Keratinocyte (primary cell): Measurements from ENCODE around the gene TESK1. TPM values are rescaled to one million over a fixed set of nuclear protein-coding genes. Genes with fewer than 3 reads are reported as not detected.
A peak's percentile ranks its signal among the peaks of the same experiment; 100 is the strongest.

Source experiments
- DNase-seq: peaks from one replicate; pipeline ENCODE4 v3.0.0-alpha.2; 2011; ENCODE audit warnings: low read depth, missing footprints, low spot score
- FAIRE-seq: peaks from 2 replicates; lab custom pipeline; 2011; peaks lifted over from hg19 to GRCh38; lab: Jason Lieb, UNC
- H2AFZ ChIP-seq: 2 replicates; pipeline ENCODE4 v1.6.0; 2012; ENCODE audit warnings: low read length, control low read depth, inconsistent platforms; ENCODE audit not compliant: control insufficient read depth
- H3K27ac ChIP-seq: 2 replicates; pipeline ENCODE4 v1.5.1; 2011; ENCODE audit warnings: low read length; ENCODE audit not compliant: control insufficient read depth, insufficient read depth
- H3K27me3 ChIP-seq: 3 replicates; pipeline ENCODE4 v1.6.0; 2011; ENCODE audit warnings: low read length; ENCODE audit not compliant: control insufficient read depth, insufficient read depth; ENCODE audit errors: extremely low read depth
- H3K36me3 ChIP-seq, 2 experiments: 2 replicates in 1 of 2; 3 replicates in 1 of 2; pipeline ENCODE4 v1.5.1; 2011; ENCODE audit warnings: low read length in 2 of 2, mild to moderate bottlenecking in 1 of 2; ENCODE audit not compliant: control insufficient read depth in 2 of 2, insufficient read depth in 2 of 2; ENCODE audit errors: extremely low read depth in 1 of 2
- H3K4me1 ChIP-seq: 3 replicates; pipeline ENCODE4 v1.5.1; 2011; ENCODE audit warnings: low read length; ENCODE audit not compliant: control insufficient read depth, insufficient read depth; ENCODE audit errors: extremely low read depth
- H3K4me2 ChIP-seq: 3 replicates; pipeline ENCODE4 v1.6.0; 2011; ENCODE audit warnings: low read depth, low read length; ENCODE audit not compliant: control insufficient read depth, insufficient read depth; ENCODE audit errors: extremely low read depth
- H3K4me3 ChIP-seq, 3 experiments: fragments of 200-600 bp in 1 of 3; sonication (generic) in 1 of 3; 2 replicates in 2 of 3; 3 replicates in 1 of 3; pipeline ENCODE4 v1.5.1; 2011 to 2016; ENCODE audit warnings: low read length in 3 of 3, mild to moderate bottlenecking in 3 of 3, control low read depth in 2 of 3, inconsistent platforms in 1 of 3, low read depth in 1 of 3, mixed read lengths in 1 of 3, mixed run types in 1 of 3, moderate library complexity in 1 of 3; ENCODE audit not compliant: control insufficient read depth in 2 of 3, insufficient read depth in 2 of 3; ENCODE audit errors: extremely low read depth in 1 of 3
- H3K79me2 ChIP-seq: 2 replicates; pipeline ENCODE4 v1.6.0; 2012; ENCODE audit warnings: low read length; ENCODE audit not compliant: control insufficient read depth, insufficient read depth
- H3K9ac ChIP-seq: 3 replicates; pipeline ENCODE4 v1.6.0; 2011; ENCODE audit warnings: low read length; ENCODE audit not compliant: control insufficient read depth, insufficient read depth; ENCODE audit errors: extremely low read depth
- H3K9me1 ChIP-seq: 3 replicates; pipeline ENCODE4 v1.6.0; 2011; ENCODE audit warnings: low read length; ENCODE audit not compliant: control insufficient read depth, insufficient read depth; ENCODE audit errors: extremely low read depth
- H3K9me3 ChIP-seq: 2 replicates; pipeline ENCODE4 v1.5.1; 2012; ENCODE audit warnings: low read depth, low read length; ENCODE audit not compliant: control insufficient read depth
- H4K20me1 ChIP-seq: 3 replicates; pipeline ENCODE4 v1.6.0; 2011; ENCODE audit warnings: low read length; ENCODE audit not compliant: control insufficient read depth, insufficient read depth; ENCODE audit errors: extremely low read depth
- CTCF ChIP-seq, 3 experiments: IDR thresholded peaks in 1 of 3; conservative IDR thresholded peaks in 1 of 3; optimal IDR thresholded peaks in 1 of 3; 2 replicates in 2 of 3; 3 replicates in 1 of 3; pipeline versions ENCODE3 to v1.5.1; 2011; ENCODE audit warnings: low read length in 3 of 3, mild to moderate bottlenecking in 3 of 3, moderate library complexity in 2 of 3, control low read depth in 1 of 3, inconsistent platforms in 1 of 3; ENCODE audit not compliant: insufficient read depth in 2 of 3; ENCODE audit errors: extremely low read depth in 1 of 3
- EZH2 ChIP-seq: IDR thresholded peaks from one replicate; pipeline ENCODE4 v1.6.1; 2012; ENCODE audit warnings: inconsistent platforms, mild to moderate bottlenecking, low read length, moderate library complexity
- dilution Hi-C: fragments of 300-500 bp; cut with MboI; formaldehyde crosslinking; loops from one replicate; pipeline ENCODE4 v1.7.0; 2020; ENCODE audit warnings: low sequenced_read_pairs; ENCODE audit not compliant: extremely low pct_ligation_motif_present
- polyA minus RNA-seq, 3 experiments: library from RNA; depleted of rRNA, polyadenylated mRNA; stranded (reverse); fragments of >200 nt; gene quantifications; 1 replicate in 1 of 3; 2 replicates in 1 of 3; 3 replicates in 1 of 3; pipeline ENCODE4 v1.2.3, GENCODE V29; 2011
- polyA plus RNA-seq, 5 experiments: library from polyadenylated mRNA; depleted of rRNA in 3 of 5; stranded (reverse) in 3 of 5; stranded (forward) in 1 of 5; unstranded in 1 of 5; fragments of >200 nt; gene quantifications; 1 replicate in 1 of 5; 2 replicates in 3 of 5; 3 replicates in 1 of 5; pipeline versions ENCODE4 v1.2.1 to v1.2.3, GENCODE V29; 2011 to 2012; ENCODE audit warnings: missing spikeins in 2 of 5, low read depth in 1 of 5, low replicate concordance in 1 of 5

TESK1 gene, protein sequence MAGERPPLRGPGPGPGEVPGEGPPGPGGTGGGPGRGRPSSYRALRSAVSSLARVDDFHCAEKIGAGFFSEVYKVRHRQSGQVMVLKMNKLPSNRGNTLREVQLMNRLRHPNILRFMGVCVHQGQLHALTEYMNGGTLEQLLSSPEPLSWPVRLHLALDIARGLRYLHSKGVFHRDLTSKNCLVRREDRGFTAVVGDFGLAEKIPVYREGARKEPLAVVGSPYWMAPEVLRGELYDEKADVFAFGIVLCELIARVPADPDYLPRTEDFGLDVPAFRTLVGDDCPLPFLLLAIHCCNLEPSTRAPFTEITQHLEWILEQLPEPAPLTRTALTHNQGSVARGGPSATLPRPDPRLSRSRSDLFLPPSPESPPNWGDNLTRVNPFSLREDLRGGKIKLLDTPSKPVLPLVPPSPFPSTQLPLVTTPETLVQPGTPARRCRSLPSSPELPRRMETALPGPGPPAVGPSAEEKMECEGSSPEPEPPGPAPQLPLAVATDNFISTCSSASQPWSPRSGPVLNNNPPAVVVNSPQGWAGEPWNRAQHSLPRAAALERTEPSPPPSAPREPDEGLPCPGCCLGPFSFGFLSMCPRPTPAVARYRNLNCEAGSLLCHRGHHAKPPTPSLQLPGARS
- polyA plus RNA-seq (11.2 to 13.5 TPM (median 11.8 TPM) in 3 replicates), polyA minus RNA-seq (10.9 to 29.4 TPM (median 12.3 TPM) in 3 replicates)
- polyA plus RNA-seq (2011; ENCODE audit: low read depth) = 5.0 TPM
- polyA plus RNA-seq (2011; cell fraction: cytosol; rRNA removed) = 6.4 and 13.4 TPM in 2 replicates
- polyA plus RNA-seq (2011; cell fraction: nucleus; rRNA removed) = 40.7 and 40.8 TPM in 2 replicates
- 15.6 and 16.5 TPM in 2 replicates for polyA plus RNA-seq (2012; ENCODE audit: low replicate concordance)
- 14.0 TPM for polyA minus RNA-seq (2011; cell fraction: cytosol; rRNA and poly(A)+ RNA removed)
- polyA minus RNA-seq (2011; cell fraction: nucleus; rRNA and poly(A)+ RNA removed) = 8.2 and 11.2 TPM in 2 replicates

DNA sequence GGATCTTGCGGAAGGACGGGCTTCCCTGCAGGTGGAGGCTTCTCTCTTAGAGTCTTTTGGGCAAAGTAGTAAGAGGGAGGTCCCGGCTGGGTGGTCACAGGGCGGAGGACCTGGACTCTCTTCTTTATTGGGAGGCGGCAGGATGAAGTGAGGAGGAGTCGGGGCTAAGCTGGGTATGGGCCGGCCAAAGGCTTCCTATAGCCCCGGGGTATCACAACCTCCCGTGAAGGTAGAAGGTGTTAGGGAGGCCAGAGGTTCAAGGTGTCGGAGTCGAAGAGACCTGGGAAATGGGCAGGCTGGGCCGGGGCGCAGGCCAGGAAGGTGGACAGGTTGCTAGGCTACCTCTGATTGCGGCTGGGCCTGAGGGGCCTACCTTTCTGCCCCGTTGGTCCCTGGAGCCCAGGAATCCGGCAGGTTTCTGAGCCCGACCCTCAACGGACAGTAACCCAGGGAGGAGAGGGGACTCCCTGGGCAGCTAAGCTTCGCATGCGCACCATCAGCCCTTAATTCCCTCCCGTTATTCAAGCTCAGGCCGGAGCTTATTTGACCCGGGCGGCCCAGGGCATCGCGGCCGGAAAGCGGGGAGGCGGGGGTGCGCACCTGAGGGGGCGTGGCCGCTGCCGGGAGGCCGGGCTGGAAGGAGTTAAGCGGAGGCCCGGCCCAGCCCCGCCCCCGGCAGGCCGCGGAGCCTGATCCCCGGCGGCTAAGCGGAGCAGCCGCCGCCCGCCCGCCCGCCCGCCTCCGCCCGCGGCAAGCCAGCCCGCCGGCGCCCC is at the start of gene TESK1:
TSS of gene TESK1 (plus strand) at position 685 of the 773 bp plus-strand sequence. CDS start 358 bp downstream, outside the sequence.
- peak within 1 kb of the TSS; percentile 75 for H3K9ac ChIP-seq
- peak within 1 kb of the TSS; percentile 100 for H3K4me2 ChIP-seq
- TF ChIP-seq EZH2 = no peak
- no peak for TF ChIP-seq CTCF (optimal IDR thresholded peaks at IDR 0.05 in 1 of 3, IDR thresholded peaks at IDR 0.05 in 1 of 3, conservative IDR thresholded peaks at IDR 0.05 in 1 of 3; ENCODE audit: extremely low read depth in 1 of 3, insufficient read depth in 2 of 3, low read length in 3 of 3)
- peaks cover 9% of the 10 kb centered on the region for H3K79me2 ChIP-seq
- no peaks in the 10 kb centered on the region for H3K27me3 ChIP-seq
- peaks cover 8 to 20% of the 10 kb centered on the region in 2 experiments for H3K36me3 ChIP-seq
- no peaks in the 10 kb centered on the region for H3K9me3 ChIP-seq
- dilution Hi-C loops = no loop called here
- H3K27ac ChIP-seq = peak within 1 kb of the TSS; percentile 78
- H3K9me1 ChIP-seq = no peaks in the 10 kb centered on the region
- peaks cover 19% of the 10 kb centered on the region for H3K4me1 ChIP-seq
- H4K20me1 ChIP-seq = no peaks in the 10 kb centered on the region
- H3K4me3 ChIP-seq = peak within 1 kb of the TSS; percentile 68 to 93 (median 80)
- DNase-seq (peak; percentile 17), FAIRE-seq (no peak)
- peak within 1 kb of the TSS; percentile 98 for H2AFZ ChIP-seq

DNA sequence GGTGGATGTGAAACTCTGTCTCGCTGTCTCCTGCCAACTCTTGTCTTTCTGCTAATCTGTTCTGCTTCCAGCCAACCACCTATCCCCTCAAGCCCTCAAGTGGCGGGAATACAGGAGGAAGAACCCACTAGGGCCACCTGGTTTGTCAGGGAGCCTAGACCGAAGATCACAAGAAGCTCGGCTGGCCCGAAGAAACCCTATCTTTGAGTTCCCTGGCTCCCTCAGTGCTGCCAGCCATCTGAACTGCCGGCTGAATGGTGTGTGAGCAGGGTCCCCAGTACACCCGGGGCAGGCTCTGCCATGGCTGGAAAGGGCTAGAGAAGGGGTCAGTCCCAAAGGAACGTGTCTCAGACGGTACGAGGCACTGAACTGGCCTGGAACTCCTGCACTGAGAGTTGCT is 49.2 kb upstream of the TESK1 start:
- no peaks in the 10 kb centered on the region for H3K79me2 ChIP-seq
- TF ChIP-seq EZH2 = no peak
- TF ChIP-seq CTCF (optimal IDR thresholded peaks at IDR 0.05 in 1 of 3, IDR thresholded peaks at IDR 0.05 in 1 of 3, conservative IDR thresholded peaks at IDR 0.05 in 1 of 3; ENCODE audit: extremely low read depth in 1 of 3, insufficient read depth in 2 of 3, low read length in 3 of 3) = no peak
- no peak overlapping the region for H3K9ac ChIP-seq
- no peak overlapping the region for H3K4me2 ChIP-seq
- peaks cover 18 to 31% of the 10 kb centered on the region in 2 experiments for H3K36me3 ChIP-seq
- FAIRE-seq (no peak), DNase-seq (no peak)
- peaks cover 5% of the 10 kb centered on the region for H3K9me1 ChIP-seq
- H3K27me3 ChIP-seq = no peaks in the 10 kb centered on the region
- no peaks in the 10 kb centered on the region for H3K4me1 ChIP-seq
- H3K9me3 ChIP-seq = no peaks in the 10 kb centered on the region
- no peak overlapping the region for H3K27ac ChIP-seq
- H4K20me1 ChIP-seq = peaks cover 9% of the 10 kb centered on the region
- no peak overlapping the region for H2AFZ ChIP-seq
- dilution Hi-C loops = no loop called here
- no peak overlapping the region for H3K4me3 ChIP-seq
